WTC11 (cell line): ENCODE results near the gene PLAGL1. TPM values are rescaled to one million over a fixed set of nuclear protein-coding genes. Genes with fewer than 3 reads are reported as not detected.

Source experiments
- ATAC-seq: fragments of 200-7000 bp; cut with Tn5 transposase; 2 replicates; pipeline ENCODE4 v1.10.0; 2021; ENCODE audit warnings: mild to moderate bottlenecking, moderate library complexity
- CTCF ChIA-PET: fragments of 300-600 bp; sonication (Branson Sonifier 250); formaldehyde crosslinking; loops from one replicate; lab custom pipeline; 2021; ENCODE audit warnings: antibody characterized with exemption; lab: Charles Lee
- POLR2A ChIA-PET: fragments of 350-600 bp; sonication (Branson Sonifier 250); formaldehyde crosslinking; loops from one replicate; lab custom pipeline; 2021; ENCODE audit warnings: antibody characterized with exemption; lab: Charles Lee
- DNase-seq: peaks from one replicate; pipeline ENCODE4 v3.0.0; 2021; ENCODE audit warnings: low spot score
- H3K27ac Mint-ChIP-seq: 2 replicates; pipeline ENCODE4 v1.8.0; 2021; ENCODE audit warnings: mixed read lengths
- H3K27me3 Mint-ChIP-seq: 2 replicates; pipeline ENCODE4 v1.8.0; 2021; ENCODE audit warnings: low read depth, mild to moderate bottlenecking, moderate library complexity, mixed read lengths
- H3K36me3 Mint-ChIP-seq: 2 replicates; pipeline ENCODE4 v1.8.0; 2021; ENCODE audit warnings: mixed read lengths
- H3K4me1 Mint-ChIP-seq: 2 replicates; pipeline ENCODE4 v1.8.0; 2022; ENCODE audit warnings: mixed read lengths
- H3K4me3 Mint-ChIP-seq: 2 replicates; pipeline ENCODE4 v1.8.0; 2021; ENCODE audit warnings: mild to moderate bottlenecking, moderate library complexity, mixed read lengths
- H3K9me3 Mint-ChIP-seq: 2 replicates; pipeline ENCODE4 v1.8.0; 2021; ENCODE audit warnings: mixed read lengths
- ATF1 ChIP-seq: sonication (generic); formaldehyde crosslinking; IDR thresholded peaks from 2 replicates; pipeline ENCODE4 v1.8.1; 2023; ENCODE audit warnings: mild to moderate bottlenecking, moderate library complexity, missing genetic modification reagents
- CREB1 ChIP-seq: sonication (generic); formaldehyde crosslinking; IDR thresholded peaks from 2 replicates; pipeline ENCODE4 v1.8.0; 2023; ENCODE audit warnings: mild to moderate bottlenecking, missing genetic modification reagents
- FOXK1 ChIP-seq: sonication (generic); formaldehyde crosslinking; IDR thresholded peaks from 2 replicates; pipeline ENCODE4 v1.8.0; 2022; ENCODE audit warnings: mild to moderate bottlenecking, moderate library complexity, missing genetic modification reagents
- PRDM15 ChIP-seq: sonication (generic); formaldehyde crosslinking; IDR thresholded peaks from 2 replicates; pipeline ENCODE4 v1.8.0; 2022; ENCODE audit warnings: missing genetic modification reagents
- RORB ChIP-seq: fragments of 250-450 bp; sonication (Bioruptor Pico); IDR thresholded peaks from 2 replicates; pipeline ENCODE4 v1.9.0; 2021; ENCODE audit warnings: mild to moderate bottlenecking
- USF1 ChIP-seq: sonication (generic); formaldehyde crosslinking; IDR thresholded peaks from 2 replicates; pipeline ENCODE4 v1.8.0; 2022; ENCODE audit warnings: mild to moderate bottlenecking, missing genetic modification reagents
- ZNF416 ChIP-seq: fragments of 250-450 bp; sonication (Bioruptor Pico); IDR thresholded peaks from 2 replicates; pipeline ENCODE4 v1.9.0; 2021; ENCODE audit warnings: mild to moderate bottlenecking, inconsistent platforms
- total RNA-seq: library from RNA; stranded (reverse); gene quantifications from 3 replicates; pipeline ENCODE4 v1.2.3, GENCODE V29; 2021

Gene PLAGL1
- total RNA-seq, 1 experiment from 2014 or later = 1.6 TPM

GRCh38 chr6:143937668-143937970, 70.4 kb downstream of the PLAGL1 start:
- Mint-ChIP-seq H3K27me3 (peaks cover 27% of the 10 kb centered on the region), H3K36me3 (peaks cover 5% of the 10 kb centered on the region), H3K4me1 (peaks cover 47% of the 10 kb centered on the region), H3K4me3 (no peak overlapping the region), H3K27ac (no peak overlapping the region), H3K9me3 (peaks cover 9% of the 10 kb centered on the region)
- ATAC-seq = no peak
- no peak for TF ChIP-seq ATF1
- DNase-seq = no peak
- CTCF ChIA-PET = interaction anchor here (0.6 to 4.5 kb wide), 6 partner anchors 13 to 362 kb away, joined by 3 to 45 read pairs (median 3); no protein-coding TSS in a partner anchor
- POLR2A ChIA-PET = interaction anchor here (0.6 kb wide), 1 partner anchor 12 kb away, joined by 4 read pairs; no protein-coding TSS in a partner anchor

GRCh38 chr6:143936778-143937667, 71.0 kb downstream of the PLAGL1 start:
- ATAC-seq = peak; percentile 50
- H3K36me3 Mint-ChIP-seq = peaks cover 11% of the 10 kb centered on the region
- no peak overlapping the region for H3K4me3 Mint-ChIP-seq

GRCh38 chr6:143936347-143936746, 71.7 kb downstream of the PLAGL1 start:
- Mint-ChIP-seq H3K27ac (no peak overlapping the region), H3K36me3 (peaks cover 18% of the 10 kb centered on the region), H3K9me3 (peaks cover 21% of the 10 kb centered on the region), H3K4me1 (peaks cover 43% of the 10 kb centered on the region), H3K4me3 (no peak overlapping the region), H3K27me3 (peaks cover 34% of the 10 kb centered on the region)
- no peak for DNase-seq
- ChIA-PET POLR2A (no interaction called here), CTCF (interaction anchor here (0.9 to 4.5 kb wide), 2 partner anchors 87 to 361 kb away, joined by 3 to 45 read pairs; no protein-coding TSS in a partner anchor)
- TF ChIP-seq RORB (CRISPR knock-in tag) = no peak
- no peak for ATAC-seq

More at GRCh38 chr6:143936778-143937667, 71.0 kb downstream of the PLAGL1 start:
- peaks cover 29% of the 10 kb centered on the region for H3K27me3 Mint-ChIP-seq
- ChIA-PET CTCF (interaction anchor here (0.6 to 4.5 kb wide), 7 partner anchors 13 to 361 kb away, joined by 3 to 45 read pairs (median 3); no protein-coding TSS in a partner anchor), POLR2A (interaction anchor here (0.6 kb wide), 1 partner anchor 12 kb away, joined by 4 read pairs; no protein-coding TSS in a partner anchor)
- H3K9me3 Mint-ChIP-seq = peaks cover 15% of the 10 kb centered on the region
- no peak overlapping the region for H3K27ac Mint-ChIP-seq
- DNase-seq = no peak
- H3K4me1 Mint-ChIP-seq = peaks cover 50% of the 10 kb centered on the region
- TF ChIP-seq ZNF416 = no peak
- no peak for TF ChIP-seq USF1 (CRISPR knock-in tag)
- TF ChIP-seq, all 79 proteins: peak for 0

- DNase-seq (no peak), ATAC-seq (peak; percentile 31; the same call in 1 of the 2 replicates)
- H3K36me3 Mint-ChIP-seq = peaks cover 30% of the 10 kb centered on the region
- ChIA-PET POLR2A (no interaction called here), CTCF (interaction anchor here (0.7 to 1.4 kb wide), 5 partner anchors 24 to 360 kb away, joined by 3 to 6 read pairs (median 3); partner anchors contain the start of gene PLAGL1)
- peaks cover 42% of the 10 kb centered on the region for H3K4me1 Mint-ChIP-seq
- H3K4me3 Mint-ChIP-seq = no peak overlapping the region
- H3K27ac Mint-ChIP-seq = no peak overlapping the region
- peaks cover 33% of the 10 kb centered on the region for H3K9me3 Mint-ChIP-seq
- peaks cover 41% of the 10 kb centered on the region for H3K27me3 Mint-ChIP-seq
- no peak for TF ChIP-seq FOXK1 (CRISPR knock-in tag)
- no peak for TF ChIP-seq PRDM15 (CRISPR knock-in tag)
Observed at GRCh38 chr6:143934867-143935266, 73.2 kb downstream of the PLAGL1 start.

- ATAC-seq = no peak
Observed at GRCh38 chr6:143934331-143934730, 73.7 kb downstream of the PLAGL1 start.

More at GRCh38 chr6:143934331-143934730, 73.7 kb downstream of the PLAGL1 start:
- ChIA-PET CTCF (interaction anchor here (1.1 to 1.4 kb wide), 3 partner anchors 25 to 359 kb away, joined by 3 to 4 read pairs (median 3); no protein-coding TSS in a partner anchor), POLR2A (no interaction called here)
- Mint-ChIP-seq H3K27me3 (peaks cover 46% of the 10 kb centered on the region), H3K9me3 (peaks cover 38% of the 10 kb centered on the region), H3K4me1 (peaks cover 44% of the 10 kb centered on the region), H3K27ac (no peak overlapping the region), H3K4me3 (no peak overlapping the region), H3K36me3 (peaks cover 35% of the 10 kb centered on the region)
- TF ChIP-seq PRDM15 (CRISPR knock-in tag) = no peak
- no peak for TF ChIP-seq CREB1 (CRISPR knock-in tag)
- DNase-seq = no peak
